CD4-positive, alpha-beta T cell treated with Interleukin-4 for 1 hour (primary cell): ENCODE results near the gene AZIN2.
"Not testable (repeated sequence)": the region's sequence is repeated elsewhere in the genome, so short reads cannot be mapped to it uniquely, and the experiment has no call there.

Source experiments
- DNase-seq, 2 donors: peaks; one replicate each; pipeline ENCODE4 v3.0.0-alpha.2; 2020 to 2022

Gene AZIN2

DNA sequence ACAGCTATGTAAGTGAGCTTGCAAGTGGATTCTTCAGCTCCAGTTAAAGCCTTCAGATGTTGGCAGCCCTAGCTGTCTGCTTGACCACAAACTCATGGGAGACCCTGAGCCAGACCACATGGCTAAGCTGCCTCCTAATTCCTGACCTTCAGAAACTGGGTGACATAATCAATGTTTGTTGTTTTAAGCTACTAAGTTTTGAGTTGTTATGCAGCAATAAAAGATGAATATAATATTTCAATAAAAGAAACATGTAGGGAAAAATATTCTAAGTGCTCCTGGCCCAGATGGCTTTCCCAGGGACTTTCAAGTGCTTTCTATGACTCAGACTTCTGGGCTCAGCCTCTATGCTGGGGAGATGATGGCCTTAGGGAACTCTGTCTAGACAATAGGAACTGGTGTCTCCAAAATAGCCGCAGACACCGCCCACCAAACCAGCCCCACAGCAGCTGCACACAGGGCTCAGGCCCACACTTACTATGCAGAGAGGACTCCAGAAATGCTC, 20.3 kb upstream of the AZIN2 start:
- DNase-seq = no peak

DNA sequence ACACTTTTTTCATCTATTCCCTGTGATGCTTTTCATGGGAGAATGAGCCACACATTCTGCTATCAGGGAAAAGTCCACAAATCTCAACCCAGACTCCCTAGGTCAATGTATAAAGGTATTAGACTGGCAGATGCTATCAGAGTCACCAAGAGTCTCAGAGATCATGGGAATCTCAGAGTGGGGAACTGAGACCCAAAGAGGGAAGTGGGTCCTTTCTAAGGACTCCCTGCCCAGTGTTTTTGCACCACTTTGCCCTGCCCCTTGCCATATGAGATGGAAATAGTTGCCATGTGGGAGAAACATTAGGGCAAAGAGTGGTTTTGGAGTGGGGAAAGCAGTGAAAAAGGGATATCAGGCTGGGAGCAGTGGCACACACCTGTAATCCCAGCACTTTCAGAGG, 19.1 kb upstream of the AZIN2 start:
- DNase-seq = no peak

DNA sequence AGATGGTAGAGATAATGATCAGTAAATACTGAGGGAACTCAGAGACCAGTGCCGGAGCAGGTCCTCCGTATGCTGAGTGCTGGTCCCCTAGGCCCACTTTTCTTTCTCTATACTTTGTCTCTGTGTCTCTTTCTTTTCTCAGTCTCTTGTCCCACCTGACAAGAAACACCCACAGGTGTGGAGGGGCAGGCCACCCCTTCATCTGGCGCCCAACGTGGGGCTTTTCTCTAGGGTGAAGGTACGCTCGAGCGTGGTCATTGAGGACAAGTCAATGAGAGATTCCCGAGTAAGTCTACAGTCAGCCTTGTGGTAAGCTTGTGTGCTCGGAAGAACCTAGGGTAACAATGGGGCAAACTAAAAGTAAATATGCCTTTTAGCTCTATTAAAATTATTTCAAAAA, 16.7 kb upstream of the AZIN2 start:
- DNase-seq = not testable (repeated sequence)

DNA sequence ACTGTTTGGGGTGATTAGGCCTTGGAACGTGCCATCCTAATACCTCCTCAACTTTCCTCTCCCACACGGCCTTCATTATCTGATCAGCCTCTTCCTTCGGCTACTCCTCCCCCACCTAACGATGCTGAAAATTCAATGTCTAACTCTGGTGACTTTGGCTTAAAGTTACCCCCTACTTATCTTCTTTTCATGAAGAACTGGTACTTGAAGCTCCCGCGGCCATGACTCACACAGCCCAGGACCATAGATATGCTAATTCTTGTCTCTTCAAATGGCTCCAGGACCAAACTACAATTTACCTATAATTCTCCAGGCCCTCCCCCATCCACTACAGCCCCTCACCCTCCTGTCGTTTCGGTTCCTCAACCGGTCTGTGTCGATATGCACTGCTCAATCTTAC, 15.7 kb upstream of the AZIN2 start:
- DNase-seq = no peak

DNA sequence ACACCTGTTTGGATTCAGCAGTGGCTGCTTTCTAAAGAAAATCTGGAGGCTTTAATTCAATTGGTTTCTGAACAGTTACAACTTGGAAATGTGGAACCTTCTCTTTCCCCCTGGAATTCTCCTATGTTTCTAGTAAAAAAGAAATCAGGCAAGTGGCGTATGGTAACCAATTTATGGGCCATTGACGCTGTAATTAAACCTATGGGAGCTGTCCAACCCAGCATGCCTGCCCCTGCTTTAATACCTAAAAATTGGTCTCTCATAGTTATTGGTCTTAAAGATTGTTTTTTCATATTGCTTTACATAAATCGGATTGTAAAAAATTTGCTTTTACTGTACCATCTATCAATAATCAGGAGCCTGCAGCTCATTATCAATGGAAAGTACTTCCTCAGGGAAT, 14.5 kb upstream of the AZIN2 start:
- not testable (repeated sequence) for DNase-seq

DNA sequence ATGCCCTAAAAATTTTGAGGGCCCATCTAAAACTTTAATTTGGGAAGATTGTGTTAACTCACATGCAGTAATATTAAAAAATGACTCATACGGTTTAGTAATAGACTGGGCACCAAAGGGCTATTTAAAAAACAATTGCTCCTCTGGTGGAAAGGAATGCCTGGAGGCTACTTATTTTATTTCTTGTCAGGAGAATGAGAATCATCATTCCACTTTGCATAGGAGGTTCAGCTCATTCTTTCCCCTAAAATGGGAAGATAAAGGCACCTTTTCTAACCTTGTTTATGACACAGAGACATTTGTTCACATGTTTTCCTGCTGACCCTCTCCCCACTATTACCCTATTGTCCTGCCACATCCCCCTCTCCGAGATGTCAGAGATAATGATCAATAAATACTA, 12.8 kb upstream of the AZIN2 start:
- DNase-seq = not testable (repeated sequence)

DNA sequence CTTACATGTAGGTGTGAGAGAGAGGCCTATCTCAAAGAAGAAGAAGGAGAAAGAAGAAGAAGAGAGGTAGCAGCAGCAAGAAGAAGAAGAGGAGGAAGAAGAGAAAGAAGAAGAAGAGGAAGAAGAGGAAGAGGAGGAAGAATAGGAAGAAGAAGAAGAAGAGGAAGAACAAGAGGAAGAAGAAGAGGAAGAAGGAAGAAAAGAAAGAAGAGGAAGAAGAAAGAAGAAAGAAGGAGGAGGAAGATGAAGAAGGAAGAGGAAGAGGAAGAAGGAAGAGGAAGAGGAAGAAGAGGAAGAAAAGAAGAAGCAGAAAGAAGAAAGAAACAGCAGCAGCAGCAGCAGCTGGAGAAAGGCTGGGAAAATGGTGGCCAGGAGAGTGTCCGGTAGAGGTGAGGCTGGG, 10.3 kb upstream of the AZIN2 start:
- no peak for DNase-seq

DNA sequence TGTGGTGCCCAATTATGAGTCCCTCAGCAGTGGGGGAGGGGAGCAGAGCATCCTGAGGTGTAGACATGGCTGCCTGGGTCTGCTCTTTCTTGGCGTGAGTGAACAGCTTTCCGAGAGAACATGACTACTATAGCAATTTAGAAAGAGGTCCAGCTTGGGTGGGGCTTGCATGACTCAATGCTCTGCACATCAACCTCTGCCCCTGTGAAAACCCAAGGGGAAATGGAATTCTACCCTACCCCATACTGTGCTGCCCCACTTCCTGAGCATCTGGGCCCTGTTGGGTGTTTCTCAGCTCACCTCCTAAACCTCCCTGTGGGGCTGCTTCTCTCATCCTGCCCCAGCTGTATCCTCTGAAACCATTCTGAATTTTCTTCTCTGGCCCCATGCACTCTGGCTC, 8.2 kb upstream of the AZIN2 start:
- no peak for DNase-seq

DNA sequence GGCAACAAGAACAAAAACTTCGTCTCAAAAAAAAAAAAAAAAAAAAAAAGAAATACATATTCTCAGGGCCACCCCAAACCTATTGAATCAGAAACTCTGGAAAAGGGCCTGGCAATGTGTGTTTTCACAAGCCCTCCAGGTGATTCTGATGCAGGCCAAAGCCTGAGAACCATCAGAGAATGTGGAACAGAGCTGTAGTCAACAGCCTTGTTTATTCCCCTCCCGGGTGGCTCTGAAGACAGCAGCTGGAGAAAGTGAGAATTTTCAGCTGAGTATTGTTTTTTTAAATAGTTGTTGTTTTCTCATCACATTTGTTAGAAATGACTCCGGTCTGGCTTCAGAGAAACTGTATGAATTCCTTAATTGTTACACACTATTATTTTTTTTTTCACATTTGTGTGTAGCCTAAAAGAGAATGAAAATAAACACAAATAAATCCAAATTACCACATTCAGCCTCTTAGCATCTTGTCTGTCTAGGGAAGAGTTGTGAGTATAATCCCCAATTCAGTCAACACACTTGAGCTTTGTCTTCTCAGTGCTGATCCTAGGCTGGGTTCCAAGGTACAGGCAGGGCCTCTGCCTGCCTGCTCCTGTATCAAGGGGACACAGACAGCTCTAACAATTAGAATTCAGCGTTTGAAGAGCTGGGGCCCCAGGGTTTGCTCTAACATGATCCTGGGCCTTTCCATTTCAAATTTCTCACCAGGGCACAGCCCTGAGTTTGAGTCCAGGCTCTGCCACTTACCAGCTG, 6.6 kb upstream of the AZIN2 start:
- DNase-seq = no peak

DNA sequence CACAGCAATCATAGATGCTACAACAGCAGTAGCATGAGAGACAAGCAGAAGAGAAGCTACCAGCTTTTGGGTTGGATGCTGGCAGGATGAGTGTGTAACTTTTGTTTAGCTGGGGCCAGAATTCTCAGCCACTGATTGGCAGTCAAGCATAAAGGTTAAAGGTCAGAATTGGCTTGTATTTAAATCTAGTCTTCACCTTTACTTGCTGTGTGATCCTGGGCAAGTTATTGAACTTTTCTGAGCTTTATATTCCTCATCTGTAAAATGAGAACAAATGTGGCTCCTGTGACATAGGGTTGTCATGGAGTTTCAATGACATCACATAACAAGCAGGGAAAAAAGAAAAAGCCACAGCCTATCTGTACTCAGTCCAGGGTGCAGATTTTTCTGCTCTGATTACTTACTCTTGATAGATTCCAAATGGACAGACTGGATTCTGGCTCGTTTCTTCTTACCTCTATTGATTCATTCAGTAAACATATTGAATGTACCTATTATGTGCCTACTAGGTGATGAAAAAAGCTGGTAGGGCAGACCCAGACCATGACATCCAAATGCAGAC, 2.8 kb upstream of the AZIN2 start:
- no peak for DNase-seq

DNA sequence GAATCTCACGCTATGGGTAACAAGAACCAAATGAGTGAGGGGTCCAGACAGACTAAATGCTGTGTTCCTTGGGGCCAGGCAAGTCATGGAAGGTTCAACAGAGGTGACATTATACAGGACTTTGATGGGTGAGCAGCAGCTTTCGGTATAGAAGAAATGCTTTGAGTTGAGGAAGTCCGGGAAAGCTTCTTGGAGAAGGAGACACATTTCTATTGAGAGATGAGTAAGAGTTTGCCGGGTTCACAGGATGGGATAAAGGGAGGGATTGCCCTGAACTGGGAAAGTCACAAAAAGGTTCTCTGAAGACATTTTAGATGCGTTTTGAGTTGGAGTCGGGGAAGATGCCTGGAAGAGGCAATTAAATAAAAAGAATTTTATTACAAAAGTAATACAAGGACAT, 580 bp upstream of the AZIN2 start:
- DNase-seq = no peak

DNA sequence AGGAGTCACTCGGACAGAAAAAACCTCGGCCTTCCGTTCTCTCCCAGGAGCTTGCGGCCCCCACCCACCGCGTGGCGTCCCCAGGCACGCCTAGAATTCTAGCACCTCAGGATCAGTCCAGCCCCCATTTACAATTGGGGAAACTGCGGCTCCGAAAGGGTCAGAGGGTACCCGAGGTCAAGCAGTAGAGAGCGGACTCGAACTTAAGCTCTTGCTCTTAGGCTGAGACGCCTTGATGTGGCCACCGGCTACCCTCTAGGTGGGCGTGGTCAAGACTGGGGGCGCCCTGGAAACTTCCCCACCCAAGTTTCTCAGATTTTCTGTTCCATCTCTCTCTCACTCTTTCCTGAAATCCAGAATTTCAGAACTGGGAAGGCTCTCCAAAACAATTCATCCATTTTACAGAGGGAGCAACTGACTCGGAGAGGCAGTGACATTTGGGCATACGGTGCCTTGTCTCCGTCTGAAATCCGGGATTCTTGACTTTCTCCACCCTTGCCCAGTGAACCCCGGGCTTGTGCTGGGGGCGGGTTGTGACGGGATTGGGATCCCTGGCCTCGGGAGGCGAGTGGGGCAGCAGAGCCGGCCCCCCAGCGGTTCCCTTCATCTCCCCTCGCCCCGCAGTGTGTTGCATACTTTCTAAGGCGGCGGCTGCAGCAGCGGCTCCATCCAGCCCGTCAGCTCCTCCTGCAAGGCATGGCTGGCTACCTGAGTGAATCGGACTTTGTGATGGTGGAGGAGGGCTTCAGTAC, 777 bp downstream of the AZIN2 start:
- peak in 1 of 2 donors; percentile 27 for DNase-seq

DNA sequence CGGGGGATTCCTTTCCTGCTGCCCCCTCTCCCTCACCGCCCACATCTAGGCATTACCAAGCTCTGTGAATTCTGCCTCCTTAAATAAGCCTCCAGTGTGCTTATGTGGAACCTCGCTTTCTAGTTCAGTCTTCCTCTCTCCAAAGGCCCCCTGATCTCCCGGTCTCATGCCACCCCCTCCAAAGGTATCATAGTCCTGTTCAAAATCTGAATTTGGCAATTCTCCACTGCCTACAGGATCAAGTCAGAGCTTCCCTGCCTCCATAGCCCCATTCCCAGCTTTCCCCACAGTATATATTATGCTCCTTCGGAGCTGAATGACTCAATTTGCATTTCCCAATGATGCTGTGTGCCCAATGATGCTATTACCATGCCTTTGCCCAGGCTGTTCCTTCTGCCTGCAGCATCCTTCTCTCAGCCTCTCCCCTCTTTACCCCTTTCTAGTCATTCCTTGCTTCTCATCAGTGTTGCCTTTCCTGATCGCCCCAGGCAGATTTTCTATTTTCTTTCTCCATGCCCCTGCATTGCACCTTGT, 1.7 kb downstream of the AZIN2 start:
- DNase-seq = no peak

DNA sequence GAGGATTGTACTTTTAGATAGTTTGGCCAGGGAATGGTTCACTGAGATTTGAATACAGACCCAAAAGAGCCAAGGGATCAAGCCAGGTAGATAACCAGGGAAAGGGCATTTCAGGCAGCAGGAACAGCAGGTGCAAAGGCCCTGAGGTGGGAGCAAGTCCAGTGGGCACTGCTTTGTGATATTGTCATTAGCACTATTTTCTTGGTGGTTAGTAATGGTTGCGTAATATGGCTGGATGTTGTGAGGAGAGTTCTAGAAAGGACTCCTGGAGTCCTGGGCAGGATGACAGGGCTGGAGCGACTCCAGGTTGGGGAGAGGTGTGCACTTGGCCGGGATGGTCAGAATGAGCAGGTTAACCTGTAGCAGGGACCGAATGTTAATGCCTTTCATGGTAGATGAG, 4.4 kb downstream of the AZIN2 start:
- no peak for DNase-seq

DNA sequence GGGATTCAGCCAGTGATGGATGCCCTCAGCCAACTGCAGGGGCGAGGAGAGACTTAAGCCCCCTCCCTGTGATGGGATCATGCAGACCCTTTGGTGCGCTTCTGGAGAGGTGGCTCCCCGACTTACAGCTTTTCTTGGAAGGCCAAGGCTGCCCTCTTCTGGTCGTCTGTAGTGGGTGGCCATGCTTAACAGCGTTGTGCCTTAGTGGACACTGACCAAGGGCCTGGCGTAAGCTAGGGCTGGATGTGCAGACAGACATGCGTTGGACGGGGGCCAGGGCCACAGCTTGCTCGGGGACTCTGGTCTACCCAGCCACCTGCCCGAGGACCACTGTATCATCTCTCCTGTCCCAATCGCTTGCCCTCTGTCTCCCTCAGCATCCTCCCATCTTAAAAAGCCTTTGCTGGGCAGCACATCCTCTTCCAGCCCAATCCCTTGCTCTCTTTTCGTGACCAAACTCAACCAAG, 5.5 kb downstream of the AZIN2 start:
- peak; percentile 45 to 49 for DNase-seq

DNA sequence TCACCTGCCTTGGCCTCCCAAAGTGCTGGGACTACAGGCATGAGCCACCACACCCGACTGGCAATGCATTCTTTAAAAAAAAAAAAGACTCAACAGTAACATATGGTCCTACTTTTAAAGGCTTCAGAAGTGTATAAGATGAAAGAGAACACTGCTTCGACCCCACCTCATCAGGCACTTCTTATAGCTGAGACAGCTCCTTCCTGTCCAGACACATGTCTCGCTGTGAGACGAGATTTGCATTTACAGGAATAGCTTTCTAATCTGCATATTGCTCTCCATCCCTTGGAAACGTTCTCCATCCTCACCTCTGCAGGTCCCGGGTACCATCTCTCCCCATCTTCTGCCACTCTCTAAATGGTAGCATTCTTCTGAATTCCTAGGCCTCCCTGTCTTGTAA, 6.7 kb downstream of the AZIN2 start:
- no peak for DNase-seq

DNA sequence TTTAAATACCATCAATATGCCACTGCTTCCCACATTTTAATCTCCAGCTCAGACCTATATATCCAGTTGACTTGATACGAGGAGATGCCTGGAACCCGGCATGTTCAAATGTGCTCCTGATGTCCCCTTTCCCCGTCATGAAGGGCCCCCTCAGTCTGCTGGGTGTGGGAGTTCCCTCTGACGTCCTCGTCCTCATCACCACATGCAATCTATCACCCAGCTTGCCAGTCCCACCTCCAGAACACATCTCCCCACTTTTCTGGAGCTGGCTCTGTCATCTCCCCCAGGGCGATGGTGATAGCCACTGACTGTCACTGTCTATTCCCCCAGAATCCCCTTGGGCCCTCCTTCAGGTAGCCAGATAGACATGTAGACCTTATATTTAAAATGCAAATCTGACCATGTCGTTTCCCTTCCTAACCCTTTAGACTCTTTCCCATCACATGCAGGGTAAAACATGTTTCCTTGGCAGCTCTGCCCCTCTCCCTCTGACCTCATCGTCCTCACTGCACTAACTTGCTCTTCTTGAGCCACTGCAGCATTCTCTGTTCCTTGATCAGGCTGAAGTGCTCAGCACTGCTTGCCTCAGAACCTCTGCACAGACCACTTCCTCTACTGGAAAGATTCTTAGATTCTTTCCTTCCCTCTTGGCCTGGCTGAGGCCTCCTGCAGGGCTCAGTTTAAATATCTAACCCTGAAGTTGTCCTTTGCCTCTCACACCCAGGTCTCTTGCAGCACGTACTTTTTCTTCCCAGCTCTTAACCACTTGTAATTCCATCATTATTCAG, 7.4 kb downstream of the AZIN2 start:
- no peak for DNase-seq

DNA sequence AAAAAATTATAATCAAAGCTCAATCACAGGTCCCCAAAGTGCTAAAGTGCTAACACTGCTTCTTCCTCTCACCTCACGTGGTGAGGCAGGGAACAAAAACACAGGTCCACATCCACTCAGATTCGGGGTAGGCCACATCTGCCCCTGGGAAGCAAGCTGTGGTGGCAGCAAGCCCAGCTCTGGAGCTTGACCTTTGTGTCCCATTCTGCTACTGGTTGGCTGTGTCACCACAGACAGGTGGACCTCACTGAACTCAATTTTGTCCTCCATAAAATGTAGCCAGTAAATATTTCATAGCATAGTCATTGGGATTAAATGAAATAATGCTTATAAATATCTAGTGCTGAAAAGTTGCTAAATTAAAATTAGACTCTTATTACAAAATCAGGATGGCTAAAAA, 8.5 kb downstream of the AZIN2 start:
- DNase-seq = no peak

DNA sequence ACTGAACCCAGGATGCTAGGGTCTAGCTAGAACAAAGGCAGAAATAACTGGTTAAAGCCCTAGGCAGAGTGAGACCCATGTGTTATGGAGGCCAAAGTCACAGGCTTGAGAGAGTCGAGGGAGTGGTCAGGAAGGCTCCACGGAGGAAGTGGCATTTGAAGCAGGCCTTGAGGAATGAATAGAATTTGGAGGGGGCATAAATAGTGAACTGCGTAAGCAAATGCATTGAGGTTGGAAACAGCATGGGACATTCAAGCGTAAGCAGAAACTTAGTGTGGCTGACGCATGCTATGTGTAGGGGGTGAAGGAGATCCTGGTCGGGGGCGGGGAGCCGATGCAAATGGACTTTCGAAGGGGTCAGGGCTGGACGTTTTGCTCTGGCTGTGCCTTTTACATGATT, 11.5 kb downstream of the AZIN2 start:
- no peak for DNase-seq

DNA sequence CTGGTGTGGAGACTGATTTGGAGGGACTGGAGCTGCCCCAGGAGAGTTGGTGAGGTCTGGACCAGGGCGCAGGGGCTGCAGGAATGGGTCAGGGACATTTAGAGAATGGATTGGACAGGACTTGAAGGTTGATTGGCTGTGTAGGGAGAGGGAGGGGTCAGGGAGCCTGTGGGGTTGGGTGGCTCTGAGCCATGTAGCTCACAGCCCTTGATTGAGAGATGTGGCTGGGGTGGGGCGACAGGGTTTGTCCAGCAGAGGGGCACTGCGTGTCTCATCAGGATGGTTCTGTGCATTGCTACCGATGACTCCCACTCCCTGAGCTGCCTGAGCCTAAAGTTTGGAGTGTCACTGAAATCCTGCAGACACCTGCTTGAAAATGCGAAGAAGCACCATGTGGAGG, 12.1 kb downstream of the AZIN2 start:
- DNase-seq = no peak

DNA sequence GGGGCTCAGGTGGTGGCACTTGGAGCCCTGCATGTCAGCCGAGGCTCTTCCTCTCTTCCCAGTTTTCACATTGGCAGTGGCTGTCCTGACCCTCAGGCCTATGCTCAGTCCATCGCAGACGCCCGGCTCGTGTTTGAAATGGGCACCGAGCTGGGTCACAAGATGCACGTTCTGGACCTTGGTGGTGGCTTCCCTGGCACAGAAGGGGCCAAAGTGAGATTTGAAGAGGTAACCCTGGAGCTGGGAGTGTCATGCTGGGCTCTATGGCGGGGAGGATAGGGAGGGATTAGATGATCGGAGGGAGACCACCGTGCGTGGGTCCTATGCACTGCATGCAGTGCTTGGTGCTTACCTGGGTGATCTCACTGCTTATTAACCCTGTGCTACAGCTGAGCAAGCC, 13.5 kb downstream of the AZIN2 start:
- no peak for DNase-seq

DNA sequence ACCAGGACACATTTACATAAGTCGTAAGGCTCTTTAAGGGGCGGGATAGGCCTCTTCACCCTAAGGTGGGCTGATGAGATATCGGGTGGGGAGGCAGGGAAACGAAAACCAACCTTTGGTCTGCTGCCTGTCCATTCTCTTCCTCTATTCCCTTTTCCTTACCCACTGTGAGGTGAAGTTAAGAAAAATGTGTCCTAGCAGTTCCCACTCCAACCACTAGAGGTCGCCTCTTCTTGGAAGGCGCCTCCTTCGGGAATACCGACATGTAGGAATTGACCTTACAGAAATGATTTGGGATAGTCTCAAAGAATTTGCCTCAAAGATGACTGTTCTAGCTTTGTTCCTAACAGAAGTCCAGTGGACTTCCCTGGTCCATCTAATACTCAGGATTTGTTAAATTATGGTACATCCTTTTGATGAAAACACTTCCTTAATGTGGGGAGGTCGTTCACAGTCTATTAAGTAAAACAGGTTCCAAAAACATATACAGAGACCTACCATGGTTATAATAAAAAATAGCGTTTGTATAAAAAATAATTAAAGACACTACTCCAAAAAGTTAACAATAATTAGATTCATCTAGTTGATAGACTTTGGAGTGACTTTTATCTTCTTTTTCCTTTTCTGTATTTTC, 14.1 kb downstream of the AZIN2 start:
- peak in 1 of 2 donors; percentile 40 for DNase-seq
